Glomerular endothelial cell (primary cell): ENCODE measurements around the gene IRX2. TPM values are rescaled to one million over a fixed set of nuclear protein-coding genes. Genes with fewer than 3 reads are reported as not detected.

ENCODE experiments used
- DNase-seq: peaks from one replicate; pipeline ENCODE4 v3.0.0-alpha.2; 2011; ENCODE audit warnings: low read depth, low spot score; ENCODE audit errors: extremely low read depth
- total RNA-seq: library from RNA; depleted of rRNA; stranded (reverse); fragments of >200 nt; gene quantifications from 2 replicates; pipeline ENCODE4 v1.2.3, GENCODE V29; 2015

The IRX2 gene
- total RNA-seq, 1 donor from 2014 or later, result 0.23 TPM

- no peak for DNase-seq
These were observed 29.9 kb downstream of the IRX2 start for GRCh38 chr5:2721385-2722138.

GRCh38 chr5:2719332-2719731 is 32.1 kb downstream of the IRX2 start:
- no peak for DNase-seq

GRCh38 chr5:2718115-2718514 is 33.4 kb downstream of the IRX2 start:
- no peak for DNase-seq

GRCh38 chr5:2715856-2716255 is 35.6 kb downstream of the IRX2 start:
- DNase-seq, result no peak

GRCh38 chr5:2714805-2715204 is 36.7 kb downstream of the IRX2 start:
- DNase-seq, result no peak

- DNase-seq, result no peak
These were observed 37.5 kb downstream of the IRX2 start for GRCh38 chr5:2714026-2714425.

- DNase-seq, result no peak
These were observed 39.7 kb downstream of the IRX2 start for GRCh38 chr5:2711446-2712425.

- DNase-seq, result no peak
These were observed 40.6 kb downstream of the IRX2 start for GRCh38 chr5:2710910-2711309.

- DNase-seq, result no peak
These were observed 41.3 kb downstream of the IRX2 start for GRCh38 chr5:2709976-2710689.

GRCh38 chr5:2708751-2709150 is 42.7 kb downstream of the IRX2 start:
- no peak for DNase-seq

- DNase-seq, result no peak
These were observed 43.3 kb downstream of the IRX2 start for GRCh38 chr5:2708132-2708531.

- no peak for DNase-seq
These were observed 45.6 kb downstream of the IRX2 start for GRCh38 chr5:2705861-2706260.

- DNase-seq, result no peak
These were observed 46.5 kb downstream of the IRX2 start for GRCh38 chr5:2704806-2705645.

GRCh38 chr5:2704111-2704510 is 47.4 kb downstream of the IRX2 start:
- DNase-seq, result no peak

- DNase-seq, result no peak
These were observed 47.9 kb downstream of the IRX2 start for GRCh38 chr5:2703615-2704014.

GRCh38 chr5:2703041-2703440 is 48.4 kb downstream of the IRX2 start:
- no peak for DNase-seq

- DNase-seq, result no peak
These were observed 49.2 kb downstream of the IRX2 start for GRCh38 chr5:2702096-2702879.

- DNase-seq, result no peak
These were observed 49.9 kb downstream of the IRX2 start for GRCh38 chr5:2701592-2701991.

- no peak for DNase-seq
These were observed 50.6 kb downstream of the IRX2 start for GRCh38 chr5:2700876-2701275.
